Colon (tissue), 2 donors: Measurements from ENCODE around the gene PARP2.
"Not testable (repeated sequence)": the region's sequence is repeated elsewhere in the genome, so short reads cannot be mapped to it uniquely, and the experiment has no call there.

Experiments
- FAIRE-seq: peaks from 2 replicates; lab custom pipeline; 2012; peaks lifted over from hg19 to GRCh38; lab: Jason Lieb, UNC
- donor health status: control.
- donor health status: control.

The PARP2 gene

GRCh38 chr14:20346713-20347112 is 3.3 kb downstream of the PARP2 start:
- no peak for FAIRE-seq

DNA sequence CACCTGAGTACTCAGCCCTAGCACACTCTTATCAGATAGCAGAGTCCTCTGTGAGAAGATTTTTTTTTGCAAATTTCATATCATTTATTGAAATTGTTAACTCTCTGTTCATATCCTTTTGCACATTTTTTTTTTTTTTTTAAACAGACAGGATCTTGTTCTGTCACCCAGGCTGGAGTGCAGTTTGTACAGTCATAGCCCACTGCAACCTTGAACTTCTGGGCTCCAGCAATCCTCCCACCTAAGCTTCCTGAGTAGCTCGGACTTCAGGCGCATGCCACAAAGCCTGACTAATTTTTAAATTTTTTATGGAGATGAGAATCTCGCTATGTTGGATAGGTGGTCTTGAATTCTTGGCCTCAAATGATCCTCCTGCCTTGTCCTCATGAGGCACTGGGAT is 4.3 kb downstream of the PARP2 start:
- FAIRE-seq = no peak

DNA sequence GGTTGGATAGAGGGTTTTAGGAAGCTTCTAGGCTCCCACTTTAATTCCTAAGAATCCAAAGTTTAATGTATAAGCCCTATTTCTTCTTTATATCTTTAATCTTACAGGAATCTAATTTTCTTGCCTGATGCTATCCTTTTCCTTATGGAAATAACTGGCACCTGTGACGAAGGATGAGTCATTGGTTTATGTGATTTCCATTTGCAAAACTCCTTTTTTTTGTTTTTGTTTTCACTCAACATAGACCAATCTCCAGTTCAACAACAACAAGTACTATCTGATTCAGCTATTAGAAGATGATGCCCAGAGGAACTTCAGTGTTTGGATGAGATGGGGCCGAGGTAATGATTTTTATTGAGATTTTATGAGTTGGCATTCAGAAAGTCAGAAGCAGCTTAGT is 6.8 kb downstream of the PARP2 start:
- FAIRE-seq = no peak

- no peak for FAIRE-seq
Measured at GRCh38 chr14:20350860-20351259, 7.4 kb downstream of the PARP2 start.

DNA sequence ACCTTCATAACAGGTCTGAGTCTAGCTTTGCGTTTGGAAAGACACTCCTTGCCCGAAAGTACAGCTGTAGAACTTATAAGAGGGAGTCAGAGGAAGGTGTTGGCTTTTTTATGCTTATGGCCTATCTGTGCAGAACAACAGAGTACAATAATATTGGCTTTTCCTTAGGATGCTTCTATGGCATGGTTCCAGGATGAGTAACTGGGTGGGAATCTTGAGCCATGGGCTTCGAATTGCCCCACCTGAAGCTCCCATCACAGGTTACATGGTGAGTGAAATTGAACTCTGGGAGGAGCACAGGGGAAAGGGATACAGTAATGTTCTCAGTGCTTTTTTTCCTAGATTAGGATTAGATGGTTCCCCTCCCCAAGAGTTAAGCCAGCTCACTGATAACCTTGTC is 13.0 kb downstream of the PARP2 start:
- FAIRE-seq = no peak

DNA sequence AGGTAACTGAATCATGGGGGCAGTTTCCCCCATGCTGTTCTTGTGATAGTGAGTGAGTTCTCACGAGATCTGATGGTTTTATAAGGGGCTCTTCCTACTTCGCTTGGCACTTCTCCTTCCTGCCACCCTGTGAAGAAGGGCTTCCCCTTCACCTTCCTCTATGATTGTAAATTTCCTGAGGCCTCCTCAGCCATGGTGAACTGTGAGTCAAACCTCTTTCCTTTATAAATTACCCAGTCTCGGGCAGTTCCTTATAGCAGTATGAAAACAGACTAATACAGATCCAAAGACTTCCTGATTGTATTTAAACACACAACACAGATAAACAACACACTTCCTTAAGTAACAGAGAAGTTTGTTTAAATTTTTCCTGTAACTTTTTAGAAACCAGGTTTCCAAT is 15.0 kb downstream of the PARP2 start:
- not testable (repeated sequence) for FAIRE-seq

GRCh38 chr14:20365928-20366327 is 22.5 kb downstream of the PARP2 start:
- no peak for FAIRE-seq

DNA sequence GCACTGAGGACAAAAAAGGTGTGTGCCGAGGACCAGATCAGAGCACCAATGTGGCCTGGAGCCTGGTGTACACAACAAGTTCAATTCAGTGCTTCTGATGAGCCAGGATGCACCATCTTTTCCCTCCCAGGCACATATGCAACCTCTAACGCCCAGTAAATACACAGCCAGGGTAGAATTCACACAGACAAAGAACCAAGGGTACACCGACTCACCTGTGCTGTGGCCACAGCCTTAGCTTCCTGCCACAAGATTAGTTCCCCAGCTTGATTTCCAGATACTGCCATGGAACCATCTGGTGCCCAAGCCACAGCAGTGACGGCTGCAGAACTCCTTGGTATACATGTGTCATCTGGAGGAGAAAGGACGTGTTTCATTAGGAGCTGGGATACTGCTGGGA is 29.4 kb downstream of the PARP2 start:
- FAIRE-seq = no peak

- no peak for FAIRE-seq
Measured at GRCh38 chr14:20375471-20375870, 32.0 kb downstream of the PARP2 start.

GRCh38 chr14:20376071-20376588 is 32.7 kb downstream of the PARP2 start:
- no peak for FAIRE-seq

DNA sequence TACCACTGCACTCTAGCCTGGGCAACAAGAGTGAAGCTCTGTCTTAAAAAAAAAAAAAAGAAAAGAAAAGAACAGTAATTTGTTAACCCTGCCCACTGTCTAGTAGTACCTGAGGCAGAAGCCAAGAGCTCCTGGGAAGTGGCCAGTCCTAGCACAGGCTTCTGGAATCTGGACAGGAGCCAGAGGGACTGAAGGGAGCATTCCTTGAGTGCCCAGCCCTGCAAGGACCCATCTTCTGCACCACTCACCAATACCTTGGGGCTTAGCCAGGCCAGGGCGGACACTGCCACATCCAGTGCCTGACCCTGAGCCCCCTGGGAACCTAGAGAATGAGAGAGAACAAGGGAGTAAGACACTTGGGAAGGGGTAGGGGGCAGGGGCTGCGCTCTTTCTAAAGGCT is 33.7 kb downstream of the PARP2 start:
- FAIRE-seq = no peak

- no peak for FAIRE-seq
Measured at GRCh38 chr14:20379743-20380142, 36.3 kb downstream of the PARP2 start.

- FAIRE-seq = no peak
Measured at GRCh38 chr14:20380681-20381080, 37.2 kb downstream of the PARP2 start.

DNA sequence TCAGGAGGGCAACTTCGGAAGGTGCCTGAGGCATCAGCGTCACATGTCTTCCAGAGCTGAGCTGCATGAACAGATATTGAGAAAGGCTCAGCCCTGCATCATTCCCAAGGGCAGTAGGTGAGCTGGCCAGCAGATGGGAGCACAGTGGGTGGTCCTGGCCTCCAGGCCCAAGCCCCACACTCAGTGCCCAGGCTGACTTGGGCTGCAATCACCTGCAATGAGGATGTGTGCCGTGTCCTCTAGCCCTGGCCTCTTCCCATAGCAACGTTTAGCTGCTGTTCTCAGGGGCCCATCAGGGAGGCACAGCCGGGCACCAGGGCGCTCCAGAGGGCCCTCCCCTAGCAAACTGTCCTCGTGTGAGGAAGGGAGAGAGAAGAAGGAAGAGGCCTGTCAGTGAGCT is 37.9 kb downstream of the PARP2 start:
- no peak for FAIRE-seq

DNA sequence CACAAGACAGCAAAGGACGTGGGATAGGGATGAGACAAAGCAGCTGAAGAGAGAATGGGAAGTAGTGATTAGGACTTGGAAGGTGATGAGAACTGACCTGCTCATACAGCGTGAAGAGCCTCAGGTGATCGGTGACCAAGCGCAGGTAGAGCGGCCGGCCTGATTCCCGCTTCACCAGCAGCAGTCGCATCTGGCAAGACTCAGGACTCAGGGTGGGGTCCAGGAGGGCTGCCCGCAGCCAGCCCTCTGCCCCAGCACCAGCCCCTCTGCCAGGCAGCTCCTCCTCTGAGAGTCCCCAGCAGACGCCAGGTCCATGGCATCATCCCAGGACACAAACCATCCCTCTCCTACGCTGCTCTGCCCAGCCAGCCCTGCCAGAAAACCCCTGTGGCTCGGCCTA is 39.1 kb downstream of the PARP2 start:
- no peak for FAIRE-seq

DNA sequence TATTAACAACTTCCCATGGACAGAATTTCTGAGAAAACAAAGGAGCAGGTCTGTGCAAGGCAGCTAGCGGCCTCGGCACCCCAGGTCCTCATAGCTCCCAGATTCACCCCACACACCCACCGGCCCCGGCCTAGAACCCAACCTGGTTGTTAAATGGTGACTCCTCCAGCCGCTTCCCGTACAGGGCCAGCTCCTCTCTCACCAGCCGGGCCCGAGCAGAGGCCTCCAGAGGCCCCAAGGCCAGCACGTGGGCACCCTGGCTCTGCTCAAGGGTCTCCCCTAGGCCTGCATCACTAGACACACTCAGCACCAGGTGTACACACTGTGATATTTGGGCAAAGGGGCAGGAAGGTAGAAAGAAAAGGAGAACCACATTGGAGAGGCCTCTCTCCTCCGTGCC is 39.6 kb downstream of the PARP2 start:
- FAIRE-seq = no peak

DNA sequence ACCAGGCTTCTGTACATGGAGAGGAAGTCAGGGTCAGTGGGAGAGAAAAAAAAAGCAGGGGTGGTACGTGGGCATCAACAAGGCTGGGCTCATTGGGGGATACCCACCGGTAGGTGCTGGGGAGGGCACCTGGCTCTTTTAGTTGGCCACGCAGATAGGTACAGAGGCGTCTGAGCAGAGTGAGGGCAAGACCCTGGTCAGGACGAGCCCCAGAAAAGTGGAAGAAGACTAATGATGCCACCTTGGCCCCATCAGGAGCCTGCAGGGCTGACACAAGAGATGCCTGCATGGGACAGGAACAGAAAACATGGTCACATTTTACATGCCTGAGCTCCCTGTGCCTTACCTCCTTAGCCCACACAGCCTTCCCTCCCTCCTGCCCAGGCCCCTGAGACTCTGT is 40.2 kb downstream of the PARP2 start:
- no peak for FAIRE-seq

GRCh38 chr14:20384321-20384720 is 40.9 kb downstream of the PARP2 start:
- FAIRE-seq = no peak

- FAIRE-seq = no peak
Measured at GRCh38 chr14:20384886-20385285, 41.5 kb downstream of the PARP2 start.

DNA sequence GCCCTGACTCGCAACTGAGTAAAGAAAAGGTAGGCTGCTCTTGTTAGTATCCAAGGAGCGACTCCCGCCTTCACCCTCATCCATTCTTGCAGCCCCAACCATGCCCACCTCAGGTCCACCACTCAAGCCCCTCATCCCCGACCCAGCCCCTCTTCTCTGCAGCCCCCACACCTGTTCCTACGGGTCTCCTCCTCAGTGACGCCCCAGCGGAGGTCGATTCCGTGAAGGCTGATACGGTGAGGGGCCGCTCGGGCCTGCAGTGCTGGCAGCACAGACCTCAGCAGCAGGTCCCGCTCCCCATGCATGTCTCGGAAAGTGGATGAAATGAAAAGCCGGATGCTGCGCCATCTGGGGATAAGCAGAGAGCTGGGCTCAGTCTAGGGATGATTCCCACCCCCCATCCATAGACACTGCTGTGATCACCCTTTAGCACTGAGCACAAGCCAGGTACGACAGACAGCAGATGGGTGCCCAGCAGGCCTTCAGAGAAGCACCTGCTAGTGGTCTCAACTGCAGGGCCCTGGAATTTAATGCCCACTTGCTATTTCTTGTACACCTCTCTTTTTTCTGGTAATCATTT is 42.9 kb downstream of the PARP2 start:
- no peak for FAIRE-seq

DNA sequence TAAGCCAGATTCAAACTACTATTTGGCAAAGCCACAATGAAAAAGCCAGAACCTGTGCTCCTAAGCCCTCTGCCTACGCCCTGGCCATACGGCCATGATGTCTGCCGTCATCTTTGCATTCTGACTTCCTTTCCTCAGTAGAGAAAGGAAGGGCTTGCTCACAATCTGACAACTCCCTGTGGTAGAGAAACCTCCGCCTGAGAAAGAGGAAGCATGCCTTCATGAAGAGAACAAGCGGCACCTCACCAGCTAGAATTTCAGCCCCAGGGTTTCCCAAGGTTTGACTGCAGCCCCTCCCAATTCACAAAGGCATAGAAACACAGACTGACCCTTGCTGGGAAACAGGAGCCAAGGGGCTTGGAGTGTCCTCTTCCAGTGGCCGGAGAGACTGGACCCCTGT is 44.1 kb downstream of the PARP2 start:
- no peak for FAIRE-seq

GRCh38 chr14:20388159-20388558 is 44.7 kb downstream of the PARP2 start:
- no peak for FAIRE-seq

DNA sequence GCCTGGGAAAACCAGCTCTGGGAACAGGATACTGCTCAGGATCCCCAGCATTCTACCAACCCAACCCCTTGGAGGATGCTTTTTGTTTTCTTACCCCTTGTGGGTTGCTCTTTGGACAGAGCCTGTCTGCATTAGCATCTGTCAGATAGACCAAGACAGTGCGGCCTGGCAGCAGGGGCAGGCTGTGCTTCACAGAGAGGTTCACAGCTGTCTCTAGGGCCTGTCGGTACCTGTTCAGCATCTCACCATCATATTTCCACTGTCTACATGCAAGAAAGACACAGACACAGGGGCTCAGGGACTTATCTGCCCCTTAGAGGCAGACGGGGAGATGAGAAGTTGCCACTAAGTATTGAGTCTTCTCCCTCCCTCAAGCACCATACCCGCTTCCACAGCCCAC is 48.1 kb downstream of the PARP2 start:
- no peak for FAIRE-seq

DNA sequence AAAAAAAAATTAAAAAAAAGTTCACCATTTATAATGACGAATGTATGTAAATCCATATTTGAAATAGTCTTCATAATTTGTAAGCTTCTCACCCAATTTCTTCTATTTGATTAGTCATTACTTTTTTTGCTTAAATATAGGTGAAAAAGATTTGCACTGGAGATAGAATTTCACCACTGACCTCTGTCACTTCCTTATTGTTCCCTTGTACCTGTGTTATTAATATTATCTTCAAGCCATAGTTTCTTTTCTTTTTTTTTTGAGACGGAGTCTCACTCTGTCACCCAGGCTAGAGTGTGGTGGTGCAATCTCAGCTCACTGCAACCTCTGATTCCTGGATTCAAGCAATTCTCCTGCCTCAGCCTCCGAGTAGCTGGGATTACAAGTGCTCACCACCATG is 54.1 kb downstream of the PARP2 start:
- FAIRE-seq = no peak

DNA sequence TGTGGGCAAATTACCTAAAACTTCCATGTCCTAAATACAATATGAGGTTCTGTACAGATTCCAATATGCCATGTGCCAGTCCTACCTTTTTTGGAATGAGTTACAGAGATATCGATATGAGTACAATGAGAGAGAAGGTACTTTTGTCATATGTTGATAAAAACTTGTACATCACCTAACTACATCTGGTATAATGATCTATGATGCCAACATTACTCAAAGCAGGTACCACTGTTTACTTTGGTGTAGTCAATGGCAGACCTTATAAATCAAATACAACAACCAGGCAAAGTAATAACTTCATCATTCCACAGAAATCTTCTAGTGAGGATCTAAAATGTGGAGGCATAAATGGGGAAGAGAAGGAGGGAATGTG is 57.1 kb downstream of the PARP2 start:
- no peak for FAIRE-seq
